ENCODE results near the gene CASKIN2. TPM values are rescaled to one million over a fixed set of nuclear protein-coding genes. Genes with fewer than 3 reads are reported as not detected.
A peak's percentile ranks its signal among the peaks of the same experiment; 100 is the strongest.
"Not testable (repeated sequence)": the region's sequence is repeated elsewhere in the genome, so short reads cannot be mapped to it uniquely, and the experiment has no call there.

Gene CASKIN2
- total RNA-seq, 1 donor from 2014 or later: 5.7 TPM

DNA sequence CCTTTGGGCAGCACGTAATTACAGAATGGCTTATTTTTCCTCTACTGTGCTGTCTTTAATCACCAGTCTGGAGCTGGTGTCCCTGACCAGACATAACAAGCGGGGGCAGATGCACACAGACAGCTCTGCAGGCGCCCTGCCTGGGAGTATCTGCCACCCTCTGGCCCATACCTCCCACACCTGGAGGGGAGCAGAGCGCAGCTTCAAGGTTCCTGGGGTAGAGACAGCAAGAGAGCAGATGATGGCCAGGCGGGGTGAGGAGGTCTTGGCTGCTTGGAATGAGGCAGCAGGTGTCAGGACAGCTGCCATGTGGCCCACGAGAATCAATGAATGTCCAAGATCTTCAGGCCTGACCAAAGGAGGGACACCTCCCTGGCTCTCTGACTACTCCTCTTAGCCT, 35.1 kb downstream of the CASKIN2 start:
- Histone ChIP-seq H3K4me3 (no peak overlapping the region), H3K9ac (no peak overlapping the region), H3K4me1 (peaks cover 47% of the 10 kb centered on the region), H3K79me2 (ENCODE audit: low read depth) (peaks cover 32% of the 10 kb centered on the region), H4K20me1 (ENCODE audit: low read depth) (peaks cover 28% of the 10 kb centered on the region), H2AFZ (replicated peaks) (no peak overlapping the region), H3F3A (ENCODE audit: low read depth) (peaks cover 37% of the 10 kb centered on the region), H3K36me3 (no peaks in the 10 kb centered on the region), H3K27ac (no peak overlapping the region), H3K4me2 (peak overlapping the region; percentile 12), H3K27me3 (no peaks in the 10 kb centered on the region), H3K9me3 (ENCODE audit: low read depth) (no peaks in the 10 kb centered on the region)
- H3K27ac Mint-ChIP-seq: peak overlapping the region; percentile 63
- peaks cover 3% of the 10 kb centered on the region for H3K36me3 Mint-ChIP-seq
- no peak for TF ChIP-seq EZH2phosphoT487 (IDR thresholded peaks at IDR 0.05)
- no peak for TF ChIP-seq EZH2 (IDR thresholded peaks at IDR 0.05)
- TF ChIP-seq, protein P1, sequence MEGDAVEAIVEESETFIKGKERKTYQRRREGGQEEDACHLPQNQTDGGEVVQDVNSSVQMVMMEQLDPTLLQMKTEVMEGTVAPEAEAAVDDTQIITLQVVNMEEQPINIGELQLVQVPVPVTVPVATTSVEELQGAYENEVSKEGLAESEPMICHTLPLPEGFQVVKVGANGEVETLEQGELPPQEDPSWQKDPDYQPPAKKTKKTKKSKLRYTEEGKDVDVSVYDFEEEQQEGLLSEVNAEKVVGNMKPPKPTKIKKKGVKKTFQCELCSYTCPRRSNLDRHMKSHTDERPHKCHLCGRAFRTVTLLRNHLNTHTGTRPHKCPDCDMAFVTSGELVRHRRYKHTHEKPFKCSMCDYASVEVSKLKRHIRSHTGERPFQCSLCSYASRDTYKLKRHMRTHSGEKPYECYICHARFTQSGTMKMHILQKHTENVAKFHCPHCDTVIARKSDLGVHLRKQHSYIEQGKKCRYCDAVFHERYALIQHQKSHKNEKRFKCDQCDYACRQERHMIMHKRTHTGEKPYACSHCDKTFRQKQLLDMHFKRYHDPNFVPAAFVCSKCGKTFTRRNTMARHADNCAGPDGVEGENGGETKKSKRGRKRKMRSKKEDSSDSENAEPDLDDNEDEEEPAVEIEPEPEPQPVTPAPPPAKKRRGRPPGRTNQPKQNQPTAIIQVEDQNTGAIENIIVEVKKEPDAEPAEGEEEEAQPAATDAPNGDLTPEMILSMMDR (IDR thresholded peaks at IDR 0.05): no peak
- H3K4me3 Mint-ChIP-seq: no peak overlapping the region
- H3K27me3 Mint-ChIP-seq (ENCODE audit: insufficient read depth, low read depth): peaks cover 10% of the 10 kb centered on the region
- no peak for DNase-seq (ENCODE audit: low spot score)
- H3K4me1 Mint-ChIP-seq: peaks cover 63% of the 10 kb centered on the region
- no peaks in the 10 kb centered on the region for H3K9me3 Mint-ChIP-seq

- TF ChIP-seq, protein P1 (IDR thresholded peaks at IDR 0.05): no peak
- TF ChIP-seq EZH2 (IDR thresholded peaks at IDR 0.05): no peak
- no peak for TF ChIP-seq EZH2phosphoT487 (IDR thresholded peaks at IDR 0.05)
- no peaks in the 10 kb centered on the region for H3K36me3 ChIP-seq
- Mint-ChIP-seq H3K4me3 (peak overlapping the region; percentile 53), H3K4me1 (peaks cover 73% of the 10 kb centered on the region), H3K27me3 (ENCODE audit: insufficient read depth, low read depth) (peaks cover 8% of the 10 kb centered on the region), H3K36me3 (peaks cover 3% of the 10 kb centered on the region), H3K9me3 (no peaks in the 10 kb centered on the region), H3K27ac (peak overlapping the region; percentile 83)
- DNase-seq (ENCODE audit: low spot score): peak; percentile 66
- H3K79me2 ChIP-seq (ENCODE audit: low read depth): peaks cover 23% of the 10 kb centered on the region
- H3K4me1 ChIP-seq: peaks cover 53% of the 10 kb centered on the region
- H3K27ac ChIP-seq: peak overlapping the region; percentile 92
- H2AFZ ChIP-seq (replicated peaks): no peak overlapping the region
- no peak overlapping the region for H3K9ac ChIP-seq
- H3K4me2 ChIP-seq: peak overlapping the region; percentile 56
- peak overlapping the region; percentile 3 for H3K4me3 ChIP-seq
- no peaks in the 10 kb centered on the region for H3K9me3 ChIP-seq (ENCODE audit: low read depth)
- no peaks in the 10 kb centered on the region for H3K27me3 ChIP-seq
- H4K20me1 ChIP-seq (ENCODE audit: low read depth): peaks cover 29% of the 10 kb centered on the region
- H3F3A ChIP-seq (ENCODE audit: low read depth): peaks cover 37% of the 10 kb centered on the region
These were observed 36.8 kb downstream of the CASKIN2 start for GRCh38 chr17:75478508-75478907.

DNA sequence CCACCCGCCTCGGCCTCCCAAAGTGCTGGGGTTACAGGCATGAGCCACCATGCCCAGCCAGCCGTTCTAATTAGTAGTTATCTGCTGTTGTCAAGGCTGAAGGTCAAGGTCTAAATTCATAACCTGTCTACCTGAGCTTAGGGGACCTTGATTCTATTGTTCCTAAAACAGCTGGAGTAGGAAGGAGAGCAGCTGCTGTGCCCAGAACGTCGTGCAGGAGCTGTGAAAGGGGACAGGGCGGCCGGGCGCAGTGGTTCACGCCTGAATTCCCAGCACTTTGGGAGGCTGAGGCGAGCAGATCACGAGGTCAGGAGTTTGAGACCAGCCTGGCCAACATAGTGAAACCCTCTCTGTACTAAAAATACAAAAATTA, 37.9 kb downstream of the CASKIN2 start:
- peaks cover 53% of the 10 kb centered on the region for H3K4me1 ChIP-seq
- H3K27ac ChIP-seq; DNase-seq (ENCODE audit: low spot score); H3K27me3 ChIP-seq; H3K9me3 ChIP-seq (ENCODE audit: low read depth); H3K9me3 Mint-ChIP-seq; H3K36me3 ChIP-seq; H3K4me3 ChIP-seq; H2AFZ ChIP-seq (replicated peaks); H3K36me3 Mint-ChIP-seq; H3K27ac Mint-ChIP-seq; H3K4me2 ChIP-seq; H3K9ac ChIP-seq; H3K27me3 Mint-ChIP-seq (ENCODE audit: insufficient read depth, low read depth); H3K4me3 Mint-ChIP-seq: not testable (repeated sequence)
- peaks cover 37% of the 10 kb centered on the region for H3F3A ChIP-seq (ENCODE audit: low read depth)
- H3K79me2 ChIP-seq (ENCODE audit: low read depth): peaks cover 15% of the 10 kb centered on the region
- H3K4me1 Mint-ChIP-seq: peaks cover 71% of the 10 kb centered on the region
- peaks cover 23% of the 10 kb centered on the region for H4K20me1 ChIP-seq (ENCODE audit: low read depth)

DNA sequence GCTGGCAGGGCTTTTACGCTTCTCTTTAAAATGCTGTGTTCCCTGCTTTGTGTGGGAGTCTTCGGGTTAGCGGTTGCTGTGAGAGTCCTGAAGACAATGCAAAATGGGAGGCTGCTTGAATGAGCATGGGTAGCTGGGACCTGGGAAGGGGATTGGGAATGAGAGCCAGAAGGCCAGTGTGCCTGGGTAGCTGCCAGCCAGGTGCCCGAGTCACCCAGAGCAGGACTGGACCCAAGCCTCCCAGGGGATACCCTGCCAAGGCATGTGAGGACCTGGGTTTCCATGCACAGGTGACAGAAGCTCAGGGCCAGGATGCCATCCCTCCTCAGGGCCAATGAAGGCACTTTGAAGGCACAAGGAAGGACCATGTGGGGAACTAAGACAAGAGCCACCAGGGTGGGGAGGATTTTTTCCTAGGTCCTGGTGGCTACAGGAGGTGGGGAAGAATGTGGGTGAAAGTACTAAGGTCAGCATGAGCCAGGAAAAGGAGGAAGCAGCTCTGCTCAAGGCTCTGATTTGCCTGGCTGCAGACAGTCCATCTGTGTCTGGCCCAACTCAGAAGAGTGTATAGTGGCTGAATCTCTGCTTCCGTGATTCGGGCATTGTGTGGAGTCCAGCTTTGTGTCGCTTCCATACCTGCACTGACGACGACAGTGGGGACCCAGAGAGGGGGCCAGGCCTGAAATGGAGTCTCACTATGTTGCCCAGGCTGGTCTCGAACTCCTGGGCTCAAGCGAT, 38.4 kb downstream of the CASKIN2 start:
- H3K79me2 ChIP-seq (ENCODE audit: low read depth): peaks cover 13% of the 10 kb centered on the region
- peaks cover 18% of the 10 kb centered on the region for H4K20me1 ChIP-seq (ENCODE audit: low read depth)
- H3K4me1 ChIP-seq: peaks cover 49% of the 10 kb centered on the region
- peaks cover 33% of the 10 kb centered on the region for H3F3A ChIP-seq (ENCODE audit: low read depth)
- H3K9ac ChIP-seq: no peak overlapping the region
- Mint-ChIP-seq H3K4me1 (peaks cover 71% of the 10 kb centered on the region), H3K36me3 (peaks cover 13% of the 10 kb centered on the region), H3K9me3 (no peaks in the 10 kb centered on the region), H3K27me3 (ENCODE audit: insufficient read depth, low read depth) (peaks cover 2% of the 10 kb centered on the region), H3K4me3 (peak overlapping the region; percentile 77), H3K27ac (peak overlapping the region; percentile 88)
- peak overlapping the region; percentile 13 for H3K4me2 ChIP-seq
- H2AFZ ChIP-seq (replicated peaks): no peak overlapping the region
- peak; percentile 26 for DNase-seq (ENCODE audit: low spot score)
- H3K27me3 ChIP-seq: no peaks in the 10 kb centered on the region
- peak overlapping the region; percentile 70 for H3K27ac ChIP-seq
- TF ChIP-seq, protein P1 (IDR thresholded peaks at IDR 0.05): no peak
- TF ChIP-seq EZH2phosphoT487 (IDR thresholded peaks at IDR 0.05) (no peak), EZH2 (IDR thresholded peaks at IDR 0.05) (no peak)
- no peaks in the 10 kb centered on the region for H3K36me3 ChIP-seq
- no peaks in the 10 kb centered on the region for H3K9me3 ChIP-seq (ENCODE audit: low read depth)
- H3K4me3 ChIP-seq: no peak overlapping the region

All from neural progenitor cell (in vitro differentiated cells).